Activated naive CD4-positive, alpha-beta T cell treated with anti-CD3 and anti-CD28 coated beads, Interleukin-2, amount 10 ng/mL, durations not matched to agents 7 days and 5 days (primary cell): ENCODE data around the gene CCDC102A.
A peak's percentile ranks its signal among the peaks of the same experiment; 100 is the strongest.

Experiments used
- CTCF ChIA-PET: fragments of 350-600 bp; sonication (Branson Sonifier 250); formaldehyde crosslinking; loops from one replicate; lab custom pipeline; 2021; ENCODE audit warnings: antibody characterized with exemption; lab: Charles Lee
- DNase-seq: peaks from one replicate; pipeline ENCODE4 v3.0.0-alpha.2; 2020
- H3K27ac Mint-ChIP-seq: one replicate; pipeline ENCODE4 v1.8.0; 2021; ENCODE audit warnings: mild to moderate bottlenecking, moderate library complexity, mixed read lengths
- H3K27me3 Mint-ChIP-seq: one replicate; pipeline ENCODE4 v1.8.0; 2021; ENCODE audit warnings: mild to moderate bottlenecking, mixed read lengths
- H3K36me3 Mint-ChIP-seq: one replicate; pipeline ENCODE4 v1.8.0; 2021; ENCODE audit warnings: mixed read lengths
- H3K4me1 Mint-ChIP-seq: one replicate; pipeline ENCODE4 v1.8.0; 2021; ENCODE audit warnings: mixed read lengths
- H3K4me3 Mint-ChIP-seq: one replicate; pipeline ENCODE4 v1.8.0; 2021; ENCODE audit warnings: mild to moderate bottlenecking, moderate library complexity, mixed read lengths
- H3K9me3 Mint-ChIP-seq: one replicate; pipeline ENCODE4 v1.8.0; 2021; ENCODE audit warnings: mixed read lengths

The CCDC102A gene

GRCh38 chr16:57464523-57464922 is 71.8 kb downstream of the CCDC102A start:
- H3K9me3 Mint-ChIP-seq = no peaks in the 10 kb centered on the region
- peaks cover 34% of the 10 kb centered on the region for H3K36me3 Mint-ChIP-seq
- no peak overlapping the region for H3K27ac Mint-ChIP-seq

GRCh38 chr16:57462978-57463362 is 73.4 kb downstream of the CCDC102A start:
- DNase-seq = no peak
- peaks cover 3% of the 10 kb centered on the region for H3K27me3 Mint-ChIP-seq

More at GRCh38 chr16:57464523-57464922, 71.8 kb downstream of the CCDC102A start:
- CTCF ChIA-PET = interaction anchor here (1.5 to 2.0 kb wide), 4 partner anchors 9 to 56 kb away, joined by 5 to 11 read pairs (median 7); no protein-coding TSS in a partner anchor
- Mint-ChIP-seq H3K4me3 (peak overlapping the region; percentile 100), H3K4me1 (peaks cover 28% of the 10 kb centered on the region), H3K27me3 (peaks cover 3% of the 10 kb centered on the region)
- no peak for DNase-seq

GRCh38 chr16:57462209-57462977 is 74.0 kb downstream of the CCDC102A start, which contains the start of gene POLR2C:
Gene POLR2C, plus strand, starts transcription at chr16:57462679. Its CDS starts 46 bp downstream, at chr16:57462725.
- peak; percentile 94 for DNase-seq
- Mint-ChIP-seq H3K27ac (peak within 1 kb of the TSS; percentile 97), H3K27me3 (peaks cover 3% of the 10 kb centered on the region), H3K4me3 (peak within 1 kb of the TSS; percentile 100), H3K36me3 (peaks cover 19% of the 10 kb centered on the region), H3K9me3 (no peaks in the 10 kb centered on the region), H3K4me1 (peaks cover 28% of the 10 kb centered on the region)
- CTCF ChIA-PET = interaction anchor here (0.7 to 2.7 kb wide), 16 partner anchors 11 to 80 kb away, joined by 3 to 22 read pairs (median 4); partner anchors contain the start of genes CIAPIN1 and COQ9

More at GRCh38 chr16:57462978-57463362, 73.4 kb downstream of the CCDC102A start:
- peaks cover 28% of the 10 kb centered on the region for H3K4me1 Mint-ChIP-seq
- peaks cover 23% of the 10 kb centered on the region for H3K36me3 Mint-ChIP-seq
- CTCF ChIA-PET = interaction anchor here (0.8 to 2.7 kb wide), 12 partner anchors 10 to 79 kb away, joined by 3 to 22 read pairs (median 4); partner anchors contain the start of genes CIAPIN1 and COQ9
- peak overlapping the region; percentile 97 for H3K27ac Mint-ChIP-seq
- no peaks in the 10 kb centered on the region for H3K9me3 Mint-ChIP-seq
- peak overlapping the region; percentile 100 for H3K4me3 Mint-ChIP-seq
